ENCODE results near the gene LASP1NB.

The LASP1NB gene

DNA sequence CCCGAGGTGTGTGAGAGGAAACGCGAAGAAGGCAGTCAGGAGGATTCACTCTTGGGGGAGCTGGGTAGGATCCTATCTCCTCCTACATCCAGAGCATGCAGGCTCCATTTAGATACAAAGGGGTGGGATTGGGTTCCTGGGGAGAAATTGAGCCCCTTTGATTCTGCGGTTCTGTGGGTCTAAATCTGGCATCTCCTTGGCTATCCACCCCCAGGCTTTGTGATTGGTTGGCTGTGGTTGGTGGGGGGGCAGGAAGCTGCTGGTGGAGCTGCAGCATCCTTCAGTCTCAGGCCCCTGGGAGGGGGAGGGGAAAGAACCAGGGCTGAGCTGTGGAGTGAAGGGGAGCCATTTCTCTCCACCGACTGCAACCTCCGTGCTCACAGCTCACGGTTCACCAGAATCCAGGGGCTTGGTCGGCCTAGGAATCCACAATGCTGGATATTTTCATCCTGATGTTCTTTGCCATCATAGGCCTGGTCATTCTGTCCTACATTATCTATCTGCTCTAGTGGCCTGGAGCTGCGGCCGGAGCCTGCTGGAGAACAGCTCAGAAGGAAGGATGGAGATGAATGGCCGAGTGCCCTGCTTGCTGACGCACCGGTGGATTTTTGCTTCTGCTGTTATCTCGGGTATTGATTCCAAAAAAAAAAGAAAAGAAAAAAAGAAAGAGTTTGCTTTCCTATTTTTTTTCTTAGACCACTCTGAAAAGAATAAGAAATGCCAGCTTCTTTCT, at the start of gene LASP1NB:
Gene LASP1NB, plus strand, starts transcription at position 352 of the 733 bp plus-strand sequence.
- 50% methylated on average over 4 of the region's 14 CpGs for WGBS (ENCODE audit: insufficient coverage)
- Mint-ChIP-seq H3K36me3 (peaks cover 1% of the 10 kb centered on the region), H3K27me3 (no peaks in the 10 kb centered on the region), H3K27ac (peak within 1 kb of the TSS; percentile 26 to 57), H3K4me1 (peaks cover 28 to 39% (median 31%) of the 10 kb centered on the region in 3 donors), H3K9me3 (no peaks in the 10 kb centered on the region), H3K4me3 (peak within 1 kb of the TSS in 2 of 3 donors; percentile 0 to 68)
- CTCF ChIA-PET, result interaction anchor here in 1 of 2 donors (1.0 to 1.4 kb wide), 5 partner anchors 32 to 254 kb away, joined by 3 to 7 read pairs (median 4); no protein-coding TSS in a partner anchor
- Histone ChIP-seq H3K27ac (ENCODE audit: low read length) (peak within 1 kb of the TSS; percentile 29), H3K27me3 (replicated peaks in 1 of 2; ENCODE audit: control insufficient read depth in 2 of 2, extremely low read depth in 1 of 2, insufficient read depth in 2 of 2, low read length in 1 of 2) (no peaks in the 10 kb centered on the region), H3K4me3 (ENCODE audit: control insufficient read depth in 1 of 2, extremely low read depth in 1 of 2, low read length in 1 of 2) (peak within 1 kb of the TSS in 1 of 2 donors; percentile 39), H3K36me3 (ENCODE audit: control insufficient read depth in 2 of 2, extremely low read depth in 1 of 2, insufficient read depth in 1 of 2, low read length in 1 of 2) (peaks cover 0 to 9% of the 10 kb centered on the region in 2 donors), H3K9me3 (no peaks in the 10 kb centered on the region), H3K4me1 (ENCODE audit: control insufficient read depth in 1 of 2, extremely low read depth in 1 of 2, insufficient read depth in 2 of 2, low read length in 2 of 2) (peaks cover 19 to 23% of the 10 kb centered on the region in 2 experiments)
- DNase-seq, result peak; percentile 26 to 76 (median 54)
- peak; percentile 74 to 83 (median 76) for ATAC-seq (replicated peaks in 1 of 4)
- POLR2A ChIA-PET, result interaction anchor here (0.5 to 0.7 kb wide), 3 partner anchors 35 to 560 kb away, joined by 3 to 7 read pairs (median 3); no protein-coding TSS in a partner anchor

- Mint-ChIP-seq H3K27ac (peak overlapping the region; percentile 86 to 91), H3K9me3 (no peaks in the 10 kb centered on the region), H3K27me3 (no peaks in the 10 kb centered on the region), H3K4me1 (peaks cover 94 to 95% (median 95%) of the 10 kb centered on the region in 3 donors), H3K36me3 (peaks cover 24% of the 10 kb centered on the region), H3K4me3 (peak overlapping the region; percentile 25 to 99 (median 28))
- Histone ChIP-seq H3K36me3 (ENCODE audit: control insufficient read depth in 2 of 2, extremely low read depth in 1 of 2, insufficient read depth in 1 of 2, low read length in 1 of 2) (peaks cover 0 to 57% of the 10 kb centered on the region in 2 donors), H3K27me3 (replicated peaks in 1 of 2; ENCODE audit: control insufficient read depth in 2 of 2, extremely low read depth in 1 of 2, insufficient read depth in 2 of 2, low read length in 1 of 2) (no peaks in the 10 kb centered on the region), H3K9me3 (no peaks in the 10 kb centered on the region), H3K4me3 (ENCODE audit: control insufficient read depth in 1 of 2, extremely low read depth in 1 of 2, low read length in 1 of 2) (peak overlapping the region; percentile 8 to 27), H3K27ac (ENCODE audit: low read length) (peak overlapping the region; percentile 76), H3K4me1 (ENCODE audit: control insufficient read depth in 1 of 2, extremely low read depth in 1 of 2, insufficient read depth in 2 of 2, low read length in 2 of 2) (peaks cover 70 to 99% of the 10 kb centered on the region in 2 experiments)
- WGBS (ENCODE audit: insufficient coverage), result 20% methylated on average over 1 of the region's 7 CpGs
- ChIA-PET CTCF (interaction anchor here in 1 of 2 donors (0.6 to 0.8 kb wide), 2 partner anchors 24 to 150 kb away, joined by 4 to 5 read pairs; no protein-coding TSS in a partner anchor), POLR2A (interaction anchor here (0.5 to 0.8 kb wide), 3 partner anchors 23 to 70 kb away, joined by 3 to 5 read pairs (median 3); no protein-coding TSS in a partner anchor)
- ATAC-seq (replicated peaks in 1 of 4), result peak; percentile 55 to 84 (median 59)
- DNase-seq, result peak in 30 of 35 experiments; percentile 27 to 73 (median 54)
Measured at GRCh38 chr17:38877130-38877851, 48.1 kb upstream of the LASP1NB start.

DNA sequence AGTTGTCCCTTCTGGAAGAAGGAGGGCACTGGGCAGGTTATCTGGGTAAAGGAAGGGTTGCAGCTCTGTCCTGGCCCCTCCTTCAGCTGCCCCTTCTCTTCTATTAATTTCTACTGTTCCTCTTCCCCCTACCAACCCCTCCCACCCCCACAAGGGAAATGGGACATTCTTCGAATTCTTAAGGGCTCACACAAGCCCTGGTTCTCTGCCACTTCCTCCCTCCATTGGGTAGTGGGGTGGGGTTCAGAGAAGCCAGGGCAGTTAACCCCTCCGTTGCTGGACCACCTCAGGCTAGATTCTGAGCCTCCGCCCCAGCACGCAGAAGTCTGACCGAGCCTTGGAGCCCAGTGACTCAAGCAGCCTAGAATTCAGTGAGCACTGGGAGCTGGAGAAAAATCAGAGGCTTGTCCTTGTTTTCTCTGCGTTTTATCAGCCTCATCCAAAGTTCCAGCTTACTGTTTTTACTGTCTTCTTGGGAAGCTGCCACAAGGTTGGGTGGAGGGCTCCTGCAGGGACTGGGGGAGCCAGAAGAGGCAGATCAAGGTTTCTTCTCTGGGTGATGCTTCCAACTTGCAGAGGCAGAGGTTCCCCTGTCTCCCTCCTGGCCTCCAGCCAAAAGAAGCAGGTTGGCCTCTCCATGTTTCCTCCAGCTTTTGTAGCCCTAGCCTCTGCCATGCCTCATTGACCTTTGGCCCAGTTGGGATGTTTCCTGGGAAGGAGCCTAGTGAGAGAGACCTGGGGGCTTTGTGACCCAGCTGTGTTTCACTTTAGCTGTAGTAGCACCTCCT, 45.3 kb upstream of the LASP1NB start:
- no peaks in the 10 kb centered on the region for H3K9me3 Mint-ChIP-seq
- no peaks in the 10 kb centered on the region for H3K27me3 ChIP-seq (replicated peaks in 1 of 2; ENCODE audit: control insufficient read depth in 2 of 2, extremely low read depth in 1 of 2, insufficient read depth in 2 of 2, low read length in 1 of 2)
- peak overlapping the region; percentile 6 to 48 for H3K4me3 ChIP-seq (ENCODE audit: control insufficient read depth in 1 of 2, extremely low read depth in 1 of 2, low read length in 1 of 2)
- ATAC-seq (replicated peaks in 1 of 4) (peak in 2 of 4 experiments; percentile 41 to 52), DNase-seq (peak in 5 of 35 experiments; percentile 23 to 55 (median 39))
- peak overlapping the region; percentile 46 for H3K27ac ChIP-seq (ENCODE audit: low read length)
- no peaks in the 10 kb centered on the region for H3K9me3 ChIP-seq
- ChIA-PET POLR2A (interaction anchor here (0.7 to 0.8 kb wide), 2 partner anchors 10 to 22 kb away, joined by 4 to 5 read pairs; partner anchors contain the start of gene LASP1 (in 1 of the 2)), CTCF (no interaction called here)
- peak overlapping the region; percentile 93 to 96 for H3K27ac Mint-ChIP-seq
- H3K27me3 Mint-ChIP-seq, result no peaks in the 10 kb centered on the region
- peak overlapping the region; percentile 34 to 99 (median 39) for H3K4me3 Mint-ChIP-seq
- peaks cover 5 to 61% of the 10 kb centered on the region in 2 donors for H3K36me3 ChIP-seq (ENCODE audit: control insufficient read depth in 2 of 2, extremely low read depth in 1 of 2, insufficient read depth in 1 of 2, low read length in 1 of 2)
- H3K36me3 Mint-ChIP-seq, result peaks cover 24% of the 10 kb centered on the region
- WGBS (ENCODE audit: insufficient coverage), result 37% methylated on average over 2 of the region's 6 CpGs
- peaks cover 67 to 99% of the 10 kb centered on the region in 2 experiments for H3K4me1 ChIP-seq (ENCODE audit: control insufficient read depth in 1 of 2, extremely low read depth in 1 of 2, insufficient read depth in 2 of 2, low read length in 2 of 2)
- peaks cover 89 to 90% (median 90%) of the 10 kb centered on the region in 3 donors for H3K4me1 Mint-ChIP-seq

DNA sequence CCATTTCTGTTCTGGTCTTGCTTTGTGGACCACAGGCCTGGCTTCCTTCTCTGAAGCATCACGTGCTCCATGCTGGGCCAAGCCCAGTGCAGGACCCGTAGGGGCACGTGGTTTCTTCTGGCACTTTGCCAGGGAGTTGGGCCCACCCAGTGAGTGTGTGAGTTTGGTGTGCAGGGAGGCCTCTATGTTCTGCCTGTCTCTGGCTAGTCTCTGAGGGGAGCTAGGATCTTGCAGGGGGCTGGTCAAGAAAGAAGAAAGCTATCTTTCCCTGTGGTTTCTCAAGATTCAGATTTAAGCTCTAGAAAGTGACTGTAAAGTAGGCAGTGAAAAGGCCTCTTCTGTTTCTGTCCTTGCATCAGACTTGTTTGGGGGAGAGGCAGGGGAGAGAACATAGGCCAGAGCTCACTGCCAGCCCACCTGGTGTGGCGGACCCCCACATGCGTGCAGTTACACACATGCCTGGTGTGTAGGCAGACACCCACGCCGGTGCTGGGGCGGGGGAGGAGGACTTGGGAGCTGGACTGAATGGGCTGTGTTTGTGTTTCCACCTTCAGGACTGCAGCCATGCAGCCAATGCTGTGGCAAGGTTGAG, 43.7 kb upstream of the LASP1NB start:
- no peaks in the 10 kb centered on the region for H3K27me3 Mint-ChIP-seq
- peak overlapping the region; percentile 45 for H3K27ac ChIP-seq (ENCODE audit: low read length)
- DNase-seq, result peak in 3 of 35 experiments; percentile 35 to 51 (median 36)

DNA sequence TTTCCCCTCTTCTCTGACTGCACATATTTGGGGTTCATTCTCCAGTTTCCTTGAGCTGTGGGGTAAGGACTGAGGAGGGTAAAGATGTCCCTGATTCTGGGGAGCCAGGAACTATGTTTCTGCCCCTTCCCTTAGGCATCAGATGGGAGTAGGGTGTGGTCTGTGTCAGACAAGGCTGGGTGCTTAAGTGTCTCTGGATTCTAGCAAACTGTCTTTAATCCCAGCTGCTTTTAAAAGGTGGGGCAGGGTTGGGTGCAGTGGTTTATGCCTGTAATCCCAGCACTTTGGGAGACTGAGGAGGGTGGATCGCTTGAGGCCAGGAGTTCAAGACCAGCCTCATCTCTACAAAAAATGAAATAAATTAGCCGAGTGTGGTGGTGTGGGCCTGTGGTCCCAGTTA, 42.5 kb upstream of the LASP1NB start:
- Mint-ChIP-seq H3K36me3 (peaks cover 29% of the 10 kb centered on the region), H3K4me1 (peaks cover 89 to 91% (median 91%) of the 10 kb centered on the region in 3 donors), H3K27me3 (no peaks in the 10 kb centered on the region), H3K27ac (peak overlapping the region; percentile 93 to 96), H3K9me3 (no peaks in the 10 kb centered on the region), H3K4me3 (peak overlapping the region in 2 of 3 donors; percentile 41 to 99)
- ChIA-PET POLR2A (no interaction called here), CTCF (no interaction called here)
- DNase-seq (no peak), ATAC-seq (replicated peaks in 1 of 4) (no peak)
- Histone ChIP-seq H3K4me3 (ENCODE audit: control insufficient read depth in 1 of 2, extremely low read depth in 1 of 2, low read length in 1 of 2) (peak overlapping the region in 1 of 2 donors; percentile 3), H3K36me3 (ENCODE audit: control insufficient read depth in 2 of 2, extremely low read depth in 1 of 2, insufficient read depth in 1 of 2, low read length in 1 of 2) (peaks cover 11 to 81% of the 10 kb centered on the region in 2 donors), H3K27me3 (replicated peaks in 1 of 2; ENCODE audit: control insufficient read depth in 2 of 2, extremely low read depth in 1 of 2, insufficient read depth in 2 of 2, low read length in 1 of 2) (no peaks in the 10 kb centered on the region), H3K4me1 (ENCODE audit: control insufficient read depth in 1 of 2, extremely low read depth in 1 of 2, insufficient read depth in 2 of 2, low read length in 2 of 2) (peaks cover 75 to 100% of the 10 kb centered on the region in 2 experiments), H3K27ac (ENCODE audit: low read length) (peak overlapping the region; percentile 32), H3K9me3 (no peaks in the 10 kb centered on the region)
- 100% methylated on average over 1 of the region's 2 CpGs for WGBS (ENCODE audit: insufficient coverage)

More for the DNA sequence above, 43.7 kb upstream of the LASP1NB start:
- H3K9me3 ChIP-seq, result no peaks in the 10 kb centered on the region
- POLR2A ChIA-PET, result no interaction called here
- peaks cover 30% of the 10 kb centered on the region for H3K36me3 Mint-ChIP-seq
- no peaks in the 10 kb centered on the region for H3K9me3 Mint-ChIP-seq
- peaks cover 91 to 92% (median 92%) of the 10 kb centered on the region in 3 donors for H3K4me1 Mint-ChIP-seq
- H3K4me3 Mint-ChIP-seq, result peak overlapping the region; percentile 50 to 99 (median 53)
- H3K36me3 ChIP-seq (ENCODE audit: control insufficient read depth in 2 of 2, extremely low read depth in 1 of 2, insufficient read depth in 1 of 2, low read length in 1 of 2), result peaks cover 5 to 72% of the 10 kb centered on the region in 2 donors
- peak overlapping the region in 1 of 2 donors; percentile 3 for H3K4me3 ChIP-seq (ENCODE audit: control insufficient read depth in 1 of 2, extremely low read depth in 1 of 2, low read length in 1 of 2)
- CTCF ChIA-PET, result interaction anchor here in 1 of 2 donors (1.1 kb wide), 1 partner anchor 28 kb away, joined by 3 read pairs; the partner anchor contains the start of gene RPL23
- H3K27me3 ChIP-seq (replicated peaks in 1 of 2; ENCODE audit: control insufficient read depth in 2 of 2, extremely low read depth in 1 of 2, insufficient read depth in 2 of 2, low read length in 1 of 2), result no peaks in the 10 kb centered on the region
- peak overlapping the region; percentile 93 to 96 for H3K27ac Mint-ChIP-seq
- ATAC-seq (replicated peaks in 1 of 4), result peak in 1 of 4 experiments; percentile 25
- peaks cover 79 to 100% of the 10 kb centered on the region in 2 experiments for H3K4me1 ChIP-seq (ENCODE audit: control insufficient read depth in 1 of 2, extremely low read depth in 1 of 2, insufficient read depth in 2 of 2, low read length in 2 of 2)
- WGBS (ENCODE audit: insufficient coverage), result 36% methylated on average over 5 of the region's 8 CpGs

Measured in T-cell (primary cell).